ENCODE measurements around the gene CACUL1.
"Not testable (repeated sequence)": the region's sequence is repeated elsewhere in the genome, so short reads cannot be mapped to it uniquely, and the experiment has no call there.

The CACUL1 gene

GRCh38 chr10:118682533-118682932, 72.2 kb downstream of the CACUL1 start:
- no peak for DNase-seq

DNA sequence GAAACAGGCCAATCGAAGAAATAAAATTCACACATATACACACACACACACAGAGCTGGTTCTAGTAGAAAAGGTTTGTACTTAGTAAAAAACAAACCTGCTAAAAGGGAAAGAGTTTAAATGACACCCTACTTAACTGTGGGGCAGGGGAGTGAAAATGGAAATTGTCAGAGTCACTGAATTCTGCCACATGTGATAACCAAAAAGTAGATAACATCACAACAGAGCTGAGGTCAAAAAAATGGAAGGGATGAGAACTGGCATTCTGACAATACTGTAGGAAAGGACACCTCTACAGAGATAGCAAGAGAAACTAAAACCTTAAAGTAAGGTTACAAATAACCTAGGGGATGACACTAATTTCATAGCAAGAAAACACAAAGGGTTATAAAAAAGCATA, 74.6 kb downstream of the CACUL1 start:
- DNase-seq = no peak

DNA sequence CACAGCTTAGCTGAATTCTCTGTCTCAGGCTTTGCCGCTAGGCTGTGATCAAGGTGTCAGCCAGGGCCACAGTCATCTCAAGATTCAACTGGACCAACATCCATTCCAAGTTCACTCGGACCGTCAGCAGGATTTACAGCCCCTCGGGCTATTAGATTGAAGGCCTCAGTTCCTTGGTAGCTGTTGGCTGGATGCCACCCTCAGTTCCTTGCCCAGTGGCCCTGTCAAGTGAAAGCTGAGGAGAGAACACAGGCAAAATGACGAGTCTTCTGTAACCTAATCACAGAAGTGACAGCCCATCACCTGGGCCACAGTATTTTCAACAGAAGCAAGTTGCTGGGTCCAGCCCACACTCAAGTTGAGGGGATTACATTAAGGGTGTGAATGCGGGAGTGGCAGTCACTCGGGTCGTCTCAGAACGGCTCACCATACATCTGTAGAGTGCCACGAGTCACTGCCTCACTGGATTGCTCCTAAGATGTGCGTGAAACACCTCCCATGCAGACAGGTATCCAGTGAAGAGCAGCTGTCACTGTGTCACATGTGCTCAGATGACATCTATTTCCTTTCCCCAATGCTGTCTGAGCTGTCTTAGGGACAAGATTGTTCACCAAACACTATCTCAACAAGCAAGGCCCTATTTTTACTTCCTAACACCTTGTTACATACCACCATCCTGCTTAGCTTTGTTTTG, 80.4 kb downstream of the CACUL1 start:
- no peak for DNase-seq

DNA sequence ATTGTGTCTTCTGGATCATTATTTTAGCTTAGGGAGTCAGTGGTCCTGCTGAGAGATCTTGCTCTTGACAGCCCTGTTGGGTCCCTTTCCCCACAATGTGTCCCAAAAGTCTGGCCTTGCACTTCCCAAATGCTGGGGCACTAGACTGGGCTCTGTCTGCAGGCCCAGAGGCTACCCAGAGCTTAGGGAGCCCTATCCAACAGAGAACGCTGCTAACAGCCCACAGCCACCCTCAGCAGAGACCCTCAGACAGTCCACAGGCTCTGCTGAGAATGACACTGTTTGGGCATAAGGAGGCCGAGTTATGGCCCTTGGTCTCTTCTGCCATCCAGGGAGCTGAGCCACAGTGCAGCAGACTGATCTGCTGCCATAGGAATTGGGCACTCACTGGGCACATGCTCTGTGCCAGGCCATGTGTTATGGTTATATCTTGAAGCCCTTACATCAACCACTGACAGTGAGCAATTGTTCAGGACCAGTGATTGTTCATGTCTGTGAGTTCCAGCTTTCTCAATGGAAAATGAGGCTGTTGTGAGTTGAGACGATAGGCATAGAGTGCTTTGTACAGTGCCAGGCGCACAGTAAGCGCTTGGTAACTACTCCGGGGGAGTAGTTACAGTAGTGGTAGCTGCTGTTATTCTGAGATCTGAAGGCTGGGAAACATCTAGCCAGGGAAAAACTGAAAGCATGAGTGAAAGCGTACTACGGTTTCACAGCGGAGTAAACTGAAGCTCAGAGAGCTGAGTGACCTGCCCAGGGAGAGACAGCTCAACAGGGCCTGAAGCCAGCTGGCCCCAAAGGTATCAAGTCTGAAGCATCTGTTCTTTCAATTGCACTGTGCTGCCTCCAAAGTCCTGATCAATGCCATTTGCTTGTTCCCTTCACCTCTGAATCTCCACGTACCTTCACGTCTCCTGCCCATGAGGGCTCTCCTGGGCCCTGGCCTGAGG, 81.7 kb downstream of the CACUL1 start:
- DNase-seq = no peak

GRCh38 chr10:118672153-118672552, 82.6 kb downstream of the CACUL1 start:
- DNase-seq = no peak

DNA sequence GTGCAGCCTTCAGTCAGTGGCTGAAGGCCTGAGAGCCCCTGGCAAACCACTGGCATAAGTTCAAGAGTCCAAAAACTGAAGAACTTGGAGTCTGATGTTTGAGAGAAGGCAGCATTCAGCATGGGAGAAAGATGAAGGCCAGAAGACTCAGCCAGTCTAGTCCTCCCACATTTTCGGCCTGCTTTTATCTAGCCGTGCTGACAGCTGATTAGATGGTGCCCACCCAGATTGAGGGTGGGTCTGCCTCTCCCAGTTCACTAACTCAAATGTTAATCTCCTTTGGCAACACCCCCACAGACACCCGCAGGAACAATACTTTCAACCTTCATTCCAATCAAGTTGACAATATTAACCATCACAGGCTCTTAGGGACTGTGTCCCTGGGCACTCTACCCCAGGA, 83.5 kb downstream of the CACUL1 start:
- DNase-seq = not testable (repeated sequence)

DNA sequence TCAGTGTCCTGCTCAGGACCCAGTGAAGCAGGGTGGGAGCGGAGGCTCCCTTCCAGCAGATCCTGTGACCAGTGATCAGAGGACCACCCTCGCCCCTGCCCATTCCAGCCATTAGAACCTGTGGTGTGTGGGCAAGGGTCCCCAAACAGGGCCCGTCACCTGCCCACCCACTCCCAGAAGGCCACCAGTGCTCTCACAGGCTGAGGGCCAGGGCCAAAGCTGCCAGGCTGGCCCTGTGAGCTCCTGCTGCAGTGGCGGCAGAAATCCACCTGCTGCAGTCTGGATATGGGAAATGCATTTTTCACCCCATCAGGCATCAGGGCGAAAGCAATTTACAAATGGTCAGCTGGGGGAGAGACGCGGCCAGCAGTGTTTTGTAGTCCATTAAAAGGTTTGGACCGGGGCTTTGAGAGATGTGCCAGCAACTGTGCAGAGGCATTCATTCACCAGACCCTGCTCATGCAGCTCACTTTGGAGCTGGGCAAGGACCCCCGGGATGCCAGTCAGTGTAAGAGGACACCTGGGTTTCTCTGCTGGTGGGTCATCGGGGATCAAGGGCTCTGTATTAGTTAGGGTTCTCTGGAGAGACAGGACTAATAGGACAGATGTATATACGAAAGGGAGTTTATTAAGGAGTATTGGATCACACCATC, 84.2 kb downstream of the CACUL1 start:
- no peak for DNase-seq

GRCh38 chr10:118669835-118670234, 84.9 kb downstream of the CACUL1 start:
- DNase-seq = no peak

DNA sequence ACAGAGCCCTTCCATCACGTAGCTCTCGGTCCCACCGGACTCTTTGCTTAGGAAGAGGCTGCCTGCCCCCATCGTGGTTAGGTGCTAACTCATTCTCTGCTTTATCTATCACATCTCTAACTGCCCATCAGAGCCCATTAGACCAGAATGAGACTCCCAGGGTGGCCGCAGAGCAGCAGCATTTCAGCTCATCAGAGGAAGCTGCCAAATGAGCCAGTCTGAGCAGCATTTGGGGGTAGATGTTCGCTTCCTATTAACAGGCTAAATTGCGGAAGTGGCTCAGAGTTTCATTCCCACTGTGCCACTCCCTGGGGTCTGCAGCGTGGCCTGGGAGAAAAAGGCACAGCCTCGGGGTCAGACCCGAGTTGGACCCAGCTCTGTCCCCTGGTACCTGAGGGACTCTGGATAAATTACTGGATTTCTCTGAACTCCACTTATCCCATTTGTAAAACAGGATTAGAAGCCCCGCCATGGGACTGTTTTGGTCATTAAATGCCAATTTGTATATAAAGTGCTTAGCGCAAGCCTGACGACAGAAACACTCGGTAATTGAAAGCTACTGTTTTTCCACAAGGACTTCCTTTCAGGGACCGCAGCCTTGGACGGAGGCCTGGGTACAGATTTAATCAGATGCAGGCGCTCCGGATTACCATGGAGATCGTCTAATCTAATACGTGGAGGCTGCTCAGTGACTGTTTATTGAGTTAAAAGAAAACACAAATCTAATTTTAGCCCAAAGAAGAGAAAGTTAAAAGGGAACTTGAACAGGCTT, 85.6 kb downstream of the CACUL1 start:
- peak; percentile 21 for DNase-seq

GRCh38 chr10:118668228-118668952, 86.4 kb downstream of the CACUL1 start:
- DNase-seq = no peak

- no peak for DNase-seq
Observed at GRCh38 chr10:118667732-118668131, 87.0 kb downstream of the CACUL1 start.

- no peak for DNase-seq
Observed at GRCh38 chr10:118666350-118666749, 88.4 kb downstream of the CACUL1 start.

- no peak for DNase-seq
Observed at GRCh38 chr10:118664321-118664720, 90.4 kb downstream of the CACUL1 start.

DNA sequence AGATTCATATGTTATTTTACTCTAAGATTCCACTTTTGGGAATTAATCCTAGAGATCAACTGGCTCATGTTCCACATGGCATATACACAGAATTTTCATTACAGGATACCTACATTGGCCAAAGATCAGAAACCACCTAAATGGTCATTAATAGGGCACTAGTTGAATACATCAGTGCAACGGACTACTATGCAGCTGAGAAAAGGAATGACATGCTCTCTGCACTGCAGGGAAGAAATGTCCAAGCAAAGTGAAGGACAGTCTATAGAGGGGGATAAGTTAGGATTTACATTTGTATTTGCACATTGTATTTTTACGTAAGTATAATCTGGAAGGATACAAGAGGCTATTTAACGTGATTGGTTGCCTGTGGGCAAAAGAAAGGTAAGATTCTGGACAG, 91.6 kb downstream of the CACUL1 start:
- DNase-seq = no peak

DNA sequence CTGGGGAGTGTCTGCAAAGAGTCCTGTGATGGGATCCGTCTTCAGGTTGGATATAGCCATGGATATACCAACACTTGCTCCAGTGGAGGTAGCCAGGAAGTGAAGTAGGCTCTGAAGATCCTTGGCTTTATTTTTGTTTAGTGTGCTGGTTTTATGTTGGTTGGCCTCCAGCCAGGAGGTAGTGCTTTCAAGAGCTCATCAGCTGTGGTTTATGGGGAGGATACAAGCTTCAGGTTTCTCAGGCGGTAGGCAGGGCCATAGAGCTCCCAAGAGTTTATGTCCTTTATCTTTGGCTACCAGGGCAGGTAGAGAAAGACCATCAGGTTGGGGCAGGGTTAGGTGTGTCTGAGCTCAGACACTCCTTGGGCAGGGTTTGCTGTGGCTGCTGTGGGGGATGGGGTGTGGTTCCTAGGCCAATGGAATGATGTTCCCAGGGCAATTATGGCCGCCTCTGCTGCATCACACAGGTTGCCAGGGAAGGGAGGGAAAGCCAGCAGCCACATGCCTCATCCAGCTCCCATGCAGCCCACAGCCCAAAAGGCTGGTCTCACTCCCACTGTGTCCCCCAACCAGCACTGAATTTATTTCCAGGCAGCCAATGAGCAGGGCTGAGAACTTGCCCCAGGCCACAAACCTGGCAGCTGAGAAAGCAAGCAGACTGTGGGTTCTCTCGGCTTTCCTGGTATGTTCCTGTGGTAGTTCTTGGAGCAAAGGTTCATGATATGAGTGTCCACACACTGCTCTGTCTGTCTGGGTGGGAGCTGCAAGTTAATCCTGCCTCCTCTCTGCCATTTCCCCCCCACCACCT, 92.3 kb downstream of the CACUL1 start:
- DNase-seq = peak; percentile 44

GRCh38 chr10:118658762-118659161, 96.0 kb downstream of the CACUL1 start:
- no peak for DNase-seq

GRCh38 chr10:118658168-118658567, 96.6 kb downstream of the CACUL1 start:
- not testable (repeated sequence) for DNase-seq

DNA sequence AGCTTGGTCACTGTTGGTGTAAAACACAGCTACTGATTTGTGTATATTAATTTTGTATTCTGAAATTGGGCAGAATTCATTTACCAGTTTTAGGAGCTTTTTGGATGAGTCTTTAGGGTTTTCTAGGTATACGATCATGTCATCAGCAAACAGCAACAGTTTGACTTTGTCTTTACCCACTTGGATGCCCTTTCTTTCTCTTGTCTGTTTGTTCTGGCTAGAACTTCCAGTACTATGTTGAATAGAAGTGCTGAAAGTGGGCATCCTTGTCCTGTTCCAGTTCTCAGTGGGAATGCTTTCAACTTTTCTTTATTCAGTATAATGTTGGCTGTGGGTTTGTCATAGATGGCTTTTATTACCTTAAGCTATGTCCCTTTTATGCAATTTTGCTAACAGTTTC, 109.5 kb downstream of the CACUL1 start:
- DNase-seq = not testable (repeated sequence)

DNA sequence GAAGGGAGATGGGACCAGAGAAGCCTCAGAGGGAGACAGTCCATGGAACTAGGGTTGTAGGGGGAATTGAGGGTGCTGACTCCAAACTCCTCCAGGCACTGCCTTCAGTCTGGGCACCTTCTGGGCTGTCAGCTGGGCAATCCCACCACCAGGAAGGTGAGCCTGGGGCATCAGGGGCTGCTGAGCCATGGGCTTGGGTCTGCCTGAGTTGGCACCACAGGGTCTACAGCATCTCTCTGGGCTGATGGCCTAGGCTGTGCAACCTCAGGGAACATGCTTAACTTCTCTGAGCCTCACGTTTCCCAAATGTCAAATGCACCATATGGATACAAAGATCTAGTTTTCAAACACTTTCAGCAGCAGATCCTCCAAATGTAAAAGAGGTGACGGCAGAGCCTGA, 112.5 kb downstream of the CACUL1 start:
- no peak for DNase-seq

DNA sequence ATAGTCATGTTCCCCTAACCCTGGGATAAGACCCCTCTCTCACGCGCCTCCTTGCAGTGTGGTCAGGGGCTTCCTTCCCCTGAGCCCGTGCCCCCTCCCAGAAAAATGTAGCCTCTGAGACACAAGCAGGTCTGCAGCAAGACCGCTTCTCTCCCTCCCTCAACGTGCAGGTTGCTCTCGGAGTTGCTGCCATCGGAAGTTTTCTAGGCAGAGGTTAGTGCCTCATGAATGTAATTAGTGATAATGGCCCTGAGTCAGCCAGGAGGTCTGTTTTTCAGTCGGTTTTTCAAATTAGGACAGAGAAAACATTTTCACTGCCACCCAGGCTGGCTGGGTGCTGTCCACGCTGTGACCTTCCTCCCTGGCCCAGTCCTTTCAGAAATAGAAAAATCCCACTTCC, 116.1 kb downstream of the CACUL1 start:
- no peak for DNase-seq
